H1 (cell line): ENCODE data around the gene P3R3URF. TPM values are rescaled to one million over a fixed set of nuclear protein-coding genes. Genes with fewer than 3 reads are reported as not detected.

Source experiments
- SP4 ChIP-seq: IDR thresholded peaks from 2 replicates; pipeline ENCODE4 v1.6.1; 2012; ENCODE audit warnings: low read length, inconsistent platforms
- polyA plus RNA-seq, 7 experiments: library from polyadenylated mRNA; depleted of rRNA in 3 of 7; stranded (reverse) in 5 of 7; unstranded in 2 of 7; fragments of >200 nt in 5 of 7; fragments of 200-250 nt in 2 of 7; gene quantifications; 1 replicate in 5 of 7; 2 replicates in 1 of 7; 4 replicates in 1 of 7; pipeline versions ENCODE4 v1.2.1 to v1.2.3, GENCODE V29; 2011 to 2013; ENCODE audit warnings: missing spikeins in 2 of 7, mixed read lengths in 2 of 7
- total RNA-seq: library from RNA; stranded (reverse); fragmentation: NEBNext Ultra II Directional; extraction: Animal tissue kit (Norgen Biotek cat#: 25700); gene quantifications from 2 replicates; pipeline ENCODE4 v1.2.1, GENCODE V29; 2021
- TF ChIP-seq, protein P1 (sequence below): fragments of 300-600 bp; sonication (generic); IDR thresholded peaks from 2 replicates; pipeline ENCODE4 v1.7.1; 2012; ENCODE audit warnings: low read length, moderate library complexity, mild to moderate bottlenecking, inconsistent platforms; ENCODE audit not compliant: insufficient replicate concordance
- TF ChIP-seq, protein P2 (sequence below): IDR thresholded peaks from 2 replicates; pipeline ENCODE4 v1.6.1; 2011; ENCODE audit warnings: low read depth, mild to moderate bottlenecking, low read length; ENCODE audit not compliant: insufficient read depth

The P3R3URF gene
- total and polyA plus RNA-seq, 2 of the 8 experiments (the other 6 are each of a cell fraction or from before 2014, with no cell fraction given) = not detected

DNA sequence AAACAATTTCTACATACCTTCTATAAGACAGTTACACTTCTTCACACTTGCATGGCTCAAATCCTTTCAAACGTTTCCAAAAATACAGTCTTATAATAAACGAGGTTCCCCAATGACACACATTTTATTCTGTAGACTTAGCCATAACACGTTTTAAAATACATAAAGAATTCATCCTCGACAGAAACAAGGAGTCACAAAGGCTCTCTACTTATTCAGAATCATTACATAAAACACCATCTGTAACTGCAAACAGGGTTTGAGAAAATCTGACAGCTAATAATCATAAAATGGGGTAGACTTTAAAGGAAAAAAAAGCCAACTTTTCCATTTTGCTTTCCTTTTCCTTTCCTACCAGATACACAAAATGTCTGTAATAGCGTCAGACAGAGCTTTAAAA is 45.7 kb downstream of the P3R3URF start (continued):
- TF ChIP-seq, protein P1, sequence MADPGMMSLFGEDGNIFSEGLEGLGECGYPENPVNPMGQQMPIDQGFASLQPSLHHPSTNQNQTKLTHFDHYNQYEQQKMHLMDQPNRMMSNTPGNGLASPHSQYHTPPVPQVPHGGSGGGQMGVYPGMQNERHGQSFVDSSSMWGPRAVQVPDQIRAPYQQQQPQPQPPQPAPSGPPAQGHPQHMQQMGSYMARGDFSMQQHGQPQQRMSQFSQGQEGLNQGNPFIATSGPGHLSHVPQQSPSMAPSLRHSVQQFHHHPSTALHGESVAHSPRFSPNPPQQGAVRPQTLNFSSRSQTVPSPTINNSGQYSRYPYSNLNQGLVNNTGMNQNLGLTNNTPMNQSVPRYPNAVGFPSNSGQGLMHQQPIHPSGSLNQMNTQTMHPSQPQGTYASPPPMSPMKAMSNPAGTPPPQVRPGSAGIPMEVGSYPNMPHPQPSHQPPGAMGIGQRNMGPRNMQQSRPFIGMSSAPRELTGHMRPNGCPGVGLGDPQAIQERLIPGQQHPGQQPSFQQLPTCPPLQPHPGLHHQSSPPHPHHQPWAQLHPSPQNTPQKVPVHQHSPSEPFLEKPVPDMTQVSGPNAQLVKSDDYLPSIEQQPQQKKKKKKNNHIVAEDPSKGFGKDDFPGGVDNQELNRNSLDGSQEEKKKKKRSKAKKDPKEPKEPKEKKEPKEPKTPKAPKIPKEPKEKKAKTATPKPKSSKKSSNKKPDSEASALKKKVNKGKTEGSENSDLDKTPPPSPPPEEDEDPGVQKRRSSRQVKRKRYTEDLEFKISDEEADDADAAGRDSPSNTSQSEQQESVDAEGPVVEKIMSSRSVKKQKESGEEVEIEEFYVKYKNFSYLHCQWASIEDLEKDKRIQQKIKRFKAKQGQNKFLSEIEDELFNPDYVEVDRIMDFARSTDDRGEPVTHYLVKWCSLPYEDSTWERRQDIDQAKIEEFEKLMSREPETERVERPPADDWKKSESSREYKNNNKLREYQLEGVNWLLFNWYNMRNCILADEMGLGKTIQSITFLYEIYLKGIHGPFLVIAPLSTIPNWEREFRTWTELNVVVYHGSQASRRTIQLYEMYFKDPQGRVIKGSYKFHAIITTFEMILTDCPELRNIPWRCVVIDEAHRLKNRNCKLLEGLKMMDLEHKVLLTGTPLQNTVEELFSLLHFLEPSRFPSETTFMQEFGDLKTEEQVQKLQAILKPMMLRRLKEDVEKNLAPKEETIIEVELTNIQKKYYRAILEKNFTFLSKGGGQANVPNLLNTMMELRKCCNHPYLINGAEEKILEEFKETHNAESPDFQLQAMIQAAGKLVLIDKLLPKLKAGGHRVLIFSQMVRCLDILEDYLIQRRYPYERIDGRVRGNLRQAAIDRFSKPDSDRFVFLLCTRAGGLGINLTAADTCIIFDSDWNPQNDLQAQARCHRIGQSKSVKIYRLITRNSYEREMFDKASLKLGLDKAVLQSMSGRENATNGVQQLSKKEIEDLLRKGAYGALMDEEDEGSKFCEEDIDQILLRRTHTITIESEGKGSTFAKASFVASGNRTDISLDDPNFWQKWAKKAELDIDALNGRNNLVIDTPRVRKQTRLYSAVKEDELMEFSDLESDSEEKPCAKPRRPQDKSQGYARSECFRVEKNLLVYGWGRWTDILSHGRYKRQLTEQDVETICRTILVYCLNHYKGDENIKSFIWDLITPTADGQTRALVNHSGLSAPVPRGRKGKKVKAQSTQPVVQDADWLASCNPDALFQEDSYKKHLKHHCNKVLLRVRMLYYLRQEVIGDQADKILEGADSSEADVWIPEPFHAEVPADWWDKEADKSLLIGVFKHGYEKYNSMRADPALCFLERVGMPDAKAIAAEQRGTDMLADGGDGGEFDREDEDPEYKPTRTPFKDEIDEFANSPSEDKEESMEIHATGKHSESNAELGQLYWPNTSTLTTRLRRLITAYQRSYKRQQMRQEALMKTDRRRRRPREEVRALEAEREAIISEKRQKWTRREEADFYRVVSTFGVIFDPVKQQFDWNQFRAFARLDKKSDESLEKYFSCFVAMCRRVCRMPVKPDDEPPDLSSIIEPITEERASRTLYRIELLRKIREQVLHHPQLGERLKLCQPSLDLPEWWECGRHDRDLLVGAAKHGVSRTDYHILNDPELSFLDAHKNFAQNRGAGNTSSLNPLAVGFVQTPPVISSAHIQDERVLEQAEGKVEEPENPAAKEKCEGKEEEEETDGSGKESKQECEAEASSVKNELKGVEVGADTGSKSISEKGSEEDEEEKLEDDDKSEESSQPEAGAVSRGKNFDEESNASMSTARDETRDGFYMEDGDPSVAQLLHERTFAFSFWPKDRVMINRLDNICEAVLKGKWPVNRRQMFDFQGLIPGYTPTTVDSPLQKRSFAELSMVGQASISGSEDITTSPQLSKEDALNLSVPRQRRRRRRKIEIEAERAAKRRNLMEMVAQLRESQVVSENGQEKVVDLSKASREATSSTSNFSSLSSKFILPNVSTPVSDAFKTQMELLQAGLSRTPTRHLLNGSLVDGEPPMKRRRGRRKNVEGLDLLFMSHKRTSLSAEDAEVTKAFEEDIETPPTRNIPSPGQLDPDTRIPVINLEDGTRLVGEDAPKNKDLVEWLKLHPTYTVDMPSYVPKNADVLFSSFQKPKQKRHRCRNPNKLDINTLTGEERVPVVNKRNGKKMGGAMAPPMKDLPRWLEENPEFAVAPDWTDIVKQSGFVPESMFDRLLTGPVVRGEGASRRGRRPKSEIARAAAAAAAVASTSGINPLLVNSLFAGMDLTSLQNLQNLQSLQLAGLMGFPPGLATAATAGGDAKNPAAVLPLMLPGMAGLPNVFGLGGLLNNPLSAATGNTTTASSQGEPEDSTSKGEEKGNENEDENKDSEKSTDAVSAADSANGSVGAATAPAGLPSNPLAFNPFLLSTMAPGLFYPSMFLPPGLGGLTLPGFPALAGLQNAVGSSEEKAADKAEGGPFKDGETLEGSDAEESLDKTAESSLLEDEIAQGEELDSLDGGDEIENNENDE = no peak
- no peak for TF ChIP-seq SP4
- TF ChIP-seq, protein P2, sequence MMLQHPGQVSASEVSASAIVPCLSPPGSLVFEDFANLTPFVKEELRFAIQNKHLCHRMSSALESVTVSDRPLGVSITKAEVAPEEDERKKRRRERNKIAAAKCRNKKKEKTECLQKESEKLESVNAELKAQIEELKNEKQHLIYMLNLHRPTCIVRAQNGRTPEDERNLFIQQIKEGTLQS = no peak
